A172 (cell line): ENCODE measurements around the gene DCN. TPM values are rescaled to one million over a fixed set of nuclear protein-coding genes. Genes with fewer than 3 reads are reported as not detected.

Experiments used
- DNase-seq: peaks from one replicate; pipeline ENCODE4 v3.0.0-alpha.2; 2015; ENCODE audit warnings: low spot score
- total RNA-seq: library from RNA; depleted of rRNA; stranded (reverse); fragments of >200 nt; shearing (Covaris generic); gene quantifications from 2 replicates; pipeline ENCODE4 v1.2.3, GENCODE V29; 2014; rRNA removed

The DCN gene
- total RNA-seq, 1 experiment from 2014 or later: 0.84 TPM

- DNase-seq: no peak
Measured at GRCh38 chr12:91100906-91101305, 81.7 kb downstream of the DCN start.

- no peak for DNase-seq
Measured at GRCh38 chr12:91099836-91100235, 82.8 kb downstream of the DCN start.

GRCh38 chr12:91099341-91099740 is 83.3 kb downstream of the DCN start:
- DNase-seq: no peak

DNA sequence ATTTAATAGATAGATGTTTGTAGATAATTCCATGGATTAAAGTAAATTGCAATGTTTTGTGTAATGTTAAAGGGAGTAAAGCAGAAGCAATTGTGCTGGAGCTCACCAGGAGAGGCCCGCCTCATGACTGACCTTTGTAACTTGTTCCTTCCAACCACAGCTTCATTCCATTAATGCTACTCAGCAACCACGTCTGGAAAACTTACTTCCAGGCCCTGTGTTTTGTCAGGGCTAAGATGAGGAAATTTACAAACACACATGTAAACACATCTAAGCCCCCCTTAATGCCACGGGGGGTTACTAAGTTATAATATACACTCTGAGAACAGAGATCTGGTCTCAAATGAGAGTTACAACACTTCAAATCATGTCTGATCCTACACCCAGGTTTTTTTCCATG is 83.7 kb downstream of the DCN start:
- DNase-seq: peak; percentile 74

DNA sequence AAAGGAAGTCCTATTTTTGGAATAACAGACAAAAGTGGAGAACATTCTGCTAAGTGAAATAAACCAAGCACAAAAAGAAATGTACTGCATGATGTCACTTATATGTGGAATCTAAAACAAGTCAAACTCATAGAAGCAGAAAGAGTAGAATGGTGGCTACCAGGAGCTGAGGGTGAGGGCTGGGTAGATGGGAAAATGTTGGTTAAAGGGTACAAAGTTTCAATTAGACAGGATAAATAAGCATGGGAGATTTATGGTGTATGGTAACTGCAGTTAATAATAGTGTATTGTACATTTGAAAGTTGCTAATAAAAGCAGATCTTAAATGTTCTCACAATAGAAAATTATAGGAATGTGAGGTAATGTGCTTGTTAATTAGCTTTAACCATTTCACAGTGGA is 84.2 kb downstream of the DCN start:
- no peak for DNase-seq

DNA sequence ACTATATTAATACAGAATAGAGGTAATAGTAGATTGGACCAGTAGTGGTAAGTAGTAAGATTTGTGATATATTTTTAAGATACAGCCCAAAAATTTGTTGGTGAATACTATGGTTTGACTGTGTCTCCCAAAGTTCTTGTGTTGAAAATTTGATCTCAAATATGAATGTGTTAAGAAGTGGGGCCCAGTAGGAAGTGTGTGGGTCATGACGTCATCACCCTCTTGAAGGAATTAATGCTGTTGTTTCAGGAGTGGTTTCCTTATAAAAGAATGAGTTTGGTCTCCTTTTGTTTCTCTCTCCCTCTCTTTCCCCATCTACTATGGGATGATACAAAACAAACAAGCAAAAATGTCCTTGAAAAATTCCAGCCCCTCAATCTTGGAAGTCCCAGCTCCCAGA is 87.7 kb downstream of the DCN start:
- DNase-seq: no peak

DNA sequence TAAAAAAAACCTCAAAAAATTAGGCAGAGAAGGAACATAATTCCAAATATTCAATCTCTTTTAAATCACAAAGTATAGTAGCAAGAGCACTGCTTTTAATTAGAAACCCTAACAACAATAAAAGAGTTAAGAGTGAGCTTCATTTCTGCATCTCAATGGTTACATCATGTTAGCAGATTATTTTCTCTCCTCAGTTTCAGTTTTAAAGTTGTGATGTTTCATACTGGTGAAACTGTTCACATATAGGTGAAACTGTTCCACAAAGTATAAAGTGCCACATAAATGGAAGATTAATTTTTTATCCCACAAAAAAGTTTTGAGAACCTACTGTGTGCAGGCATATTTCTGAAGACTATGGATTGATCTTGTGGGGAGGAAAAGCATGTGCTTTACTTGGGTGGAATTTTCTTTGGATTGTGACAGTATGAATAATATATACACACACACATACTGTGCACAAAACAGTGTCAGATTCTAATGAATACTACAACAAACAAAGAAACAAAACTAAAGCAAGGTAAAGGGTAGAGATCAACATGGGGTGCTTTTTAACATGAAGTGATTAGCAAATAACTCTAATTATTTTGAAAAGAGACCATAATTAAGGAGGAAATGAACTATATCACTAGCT is 88.5 kb downstream of the DCN start:
- no peak for DNase-seq

GRCh38 chr12:91093341-91093740 is 89.3 kb downstream of the DCN start:
- DNase-seq: no peak

DNA sequence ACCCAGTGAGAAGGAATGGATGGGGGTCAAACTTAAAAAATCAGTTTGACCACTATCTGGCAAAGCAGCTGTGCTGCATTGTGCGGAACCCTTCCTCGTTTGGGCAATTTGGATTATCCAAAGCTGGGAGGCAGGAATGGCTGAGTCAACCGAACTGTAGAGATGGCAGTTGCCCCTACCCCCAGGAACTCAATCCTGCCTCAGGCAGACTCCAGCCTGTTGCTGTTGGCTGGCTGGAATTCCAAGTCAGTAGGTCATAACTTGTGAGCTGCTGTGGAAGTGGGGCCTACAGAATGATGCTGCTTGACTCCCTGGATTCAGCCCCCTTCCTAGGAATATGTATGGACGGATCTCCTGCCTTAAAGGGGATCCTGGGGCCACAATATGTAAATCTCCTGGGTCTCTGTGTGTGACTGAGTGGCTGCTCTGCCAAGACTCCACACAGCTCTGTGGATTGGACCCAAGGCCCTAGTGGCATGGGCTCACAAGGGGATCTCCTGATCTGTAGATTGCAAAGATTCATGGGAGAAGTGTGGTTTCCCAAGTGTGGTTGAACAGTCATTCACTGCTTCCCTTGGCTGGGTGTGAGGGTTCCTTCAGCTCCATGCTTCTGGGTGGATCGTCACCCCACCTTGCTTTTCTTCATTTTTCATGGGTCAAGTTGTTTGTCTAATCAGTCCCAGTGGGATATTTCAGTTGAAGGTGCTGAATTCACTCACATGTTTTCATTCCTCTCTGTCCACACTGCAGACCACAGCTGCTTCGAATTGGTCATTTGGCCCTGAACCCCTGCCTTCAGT is 90.5 kb downstream of the DCN start:
- DNase-seq: no peak

Other genes with a start within 250 kb of the DCN start
- gene CCER1, start 227.6 kb downstream of the DCN start, total RNA-seq: not detected in 2 replicates
- gene EPYC, start 177.8 kb downstream of the DCN start, total RNA-seq: not detected in 2 replicates
- not detected in 2 replicates for gene KERA, start 124.8 kb downstream of the DCN start, total RNA-seq
- 0.22 and 10.1 TPM in 2 replicates for gene LUM, start 71.3 kb downstream of the DCN start, total RNA-seq